ENCODE results near the gene ERBB4.

ERBB4 gene

DNA sequence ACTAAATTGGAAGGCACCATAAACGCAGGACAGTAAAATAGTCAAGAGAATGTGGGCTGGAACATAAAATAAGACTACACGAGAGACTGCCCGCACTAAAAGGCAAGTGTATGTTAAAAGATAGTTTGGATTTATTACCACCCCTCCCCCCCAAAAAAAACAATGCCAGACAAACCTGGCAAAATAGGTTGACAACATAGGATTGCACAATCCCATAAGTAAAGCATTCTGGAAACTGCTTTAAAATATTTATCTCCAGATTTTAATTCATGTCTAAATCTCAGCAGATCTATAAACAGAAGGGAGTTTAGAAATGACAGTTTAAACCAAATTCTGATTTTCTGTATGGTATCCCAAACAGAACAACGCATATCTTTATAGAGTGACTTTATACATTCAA is 455.1 kb downstream of the ERBB4 start:
- DNase-seq (ENCODE audit: low read depth, low spot score), result no peak

GRCh38 chr2:212078103-212078502 is 460.5 kb downstream of the ERBB4 start:
- DNase-seq (ENCODE audit: low read depth, low spot score), result no peak

DNA sequence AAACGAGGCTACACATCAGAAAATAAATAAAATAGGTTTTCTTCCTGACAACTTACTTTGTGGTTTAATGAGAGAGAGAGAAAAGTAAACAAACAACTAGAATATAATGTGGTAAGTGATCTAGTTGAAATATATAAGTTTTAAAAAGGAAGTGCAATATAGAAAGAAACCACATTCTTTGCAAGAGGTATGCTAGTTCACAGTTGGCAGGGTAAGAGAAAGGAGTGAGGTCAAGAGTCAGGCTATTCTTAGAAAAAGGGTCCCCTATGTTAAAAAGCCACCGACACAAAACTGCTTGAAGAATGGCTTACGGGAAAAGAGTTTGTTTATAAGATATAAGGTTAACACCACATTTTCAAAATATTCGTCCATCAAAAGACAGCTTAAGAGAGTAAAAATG is 462.1 kb downstream of the ERBB4 start:
- DNase-seq (ENCODE audit: low read depth, low spot score), result no peak

- no peak for DNase-seq (ENCODE audit: low read depth, low spot score)
Measured at GRCh38 chr2:212073360-212073759, 465.2 kb downstream of the ERBB4 start.

- DNase-seq (ENCODE audit: low read depth, low spot score), result no peak
Measured at GRCh38 chr2:212066546-212066945, 472.1 kb downstream of the ERBB4 start.

GRCh38 chr2:212064318-212064717 is 474.3 kb downstream of the ERBB4 start:
- no peak for DNase-seq (ENCODE audit: low read depth, low spot score)

DNA sequence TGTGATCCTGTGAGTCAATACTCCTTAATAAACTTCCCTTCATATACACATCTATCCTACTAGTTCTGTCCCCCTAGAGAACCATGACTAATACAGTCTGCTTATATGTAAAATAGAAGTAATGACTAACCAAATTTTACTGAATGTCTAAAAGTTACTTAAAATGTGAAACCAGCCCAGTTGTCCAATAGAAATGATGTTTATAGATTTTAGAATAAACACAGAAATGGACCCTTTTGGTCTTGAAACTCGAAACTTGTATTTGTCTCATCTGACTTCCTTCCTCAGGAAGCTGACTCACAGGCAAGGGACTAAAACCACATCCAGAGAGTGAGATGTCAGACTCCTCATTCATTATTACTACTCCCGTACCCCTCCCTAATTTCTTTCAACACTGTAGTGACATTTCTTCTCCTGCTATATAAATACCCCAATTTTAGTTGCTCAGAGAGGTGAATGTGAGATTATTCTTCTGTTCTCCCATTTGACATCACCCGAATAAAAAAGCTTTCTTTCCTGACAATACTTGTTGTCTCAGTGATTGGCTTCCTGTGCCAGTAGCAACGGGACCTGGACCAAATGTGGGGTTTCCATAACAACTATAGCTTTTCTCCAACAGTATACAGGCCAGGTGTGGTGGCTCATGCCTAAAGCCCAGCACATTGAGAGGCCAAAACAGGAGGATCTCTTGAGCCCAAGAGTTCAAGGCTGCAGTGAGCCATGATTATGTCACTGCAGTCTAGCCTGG is 486.0 kb downstream of the ERBB4 start:
- no peak for DNase-seq (ENCODE audit: low read depth, low spot score)

DNA sequence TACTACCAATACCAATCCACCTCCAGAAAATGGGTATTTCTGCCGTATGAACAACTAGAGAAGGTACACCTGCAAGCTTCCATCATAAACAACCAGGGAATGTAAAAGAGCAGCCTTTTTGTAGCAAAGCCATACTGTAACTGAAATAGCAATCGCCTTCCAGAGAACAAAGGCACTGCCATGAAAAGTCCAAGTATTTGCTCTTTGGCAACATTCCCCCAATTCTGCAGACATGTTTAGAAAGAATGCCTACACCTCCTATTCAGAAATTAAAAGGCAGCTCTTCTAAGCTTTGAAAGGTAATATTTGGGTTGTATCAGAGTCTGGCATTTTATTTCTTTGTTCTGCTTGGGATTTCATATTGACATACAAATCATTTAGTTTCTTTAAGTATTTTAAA is 487.7 kb downstream of the ERBB4 start:
- no peak for DNase-seq (ENCODE audit: low read depth, low spot score)

- no peak for DNase-seq (ENCODE audit: low read depth, low spot score)
Measured at GRCh38 chr2:212042562-212042961, 496.0 kb downstream of the ERBB4 start.

GRCh38 chr2:212037062-212037461 is 501.5 kb downstream of the ERBB4 start:
- no peak for DNase-seq (ENCODE audit: low read depth, low spot score)

DNA sequence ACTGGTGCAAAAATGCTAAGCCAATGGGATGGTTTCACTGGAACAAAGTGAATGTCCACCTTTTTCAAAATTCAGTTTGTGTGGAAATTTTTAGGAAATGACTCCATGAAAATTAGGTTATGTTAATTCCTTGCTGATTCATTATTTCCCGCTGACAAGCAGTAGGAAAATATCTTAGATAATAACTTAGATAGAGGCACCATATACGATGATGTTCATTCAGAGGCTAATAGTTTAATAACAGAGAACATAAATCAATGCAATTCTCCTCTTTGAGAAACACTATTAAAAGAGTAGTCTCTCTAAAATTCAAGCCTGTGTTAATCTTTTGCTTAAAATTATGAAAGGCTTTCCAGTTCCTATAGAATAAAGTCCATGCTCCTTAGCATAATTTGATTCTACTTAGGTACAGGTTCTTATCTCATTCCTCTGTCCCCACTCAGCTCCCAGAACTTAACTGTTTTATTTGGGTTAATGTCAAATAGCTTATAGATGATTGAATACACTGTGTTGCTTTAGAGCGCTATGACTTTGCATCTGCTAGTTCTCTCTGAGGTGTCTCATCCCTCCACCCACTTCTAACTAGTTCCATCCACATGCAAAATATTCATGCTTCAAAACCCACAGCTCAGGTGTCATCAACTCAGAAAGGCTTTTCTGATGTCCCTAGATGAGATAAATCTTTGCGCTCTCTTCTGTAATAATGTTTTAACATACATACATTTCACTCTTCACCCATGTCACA is 503.6 kb downstream of the ERBB4 start:
- DNase-seq (ENCODE audit: low read depth, low spot score), result no peak

- no peak for DNase-seq (ENCODE audit: low read depth, low spot score)
Measured at GRCh38 chr2:212033888-212034287, 504.7 kb downstream of the ERBB4 start.

GRCh38 chr2:212032536-212033219 is 505.9 kb downstream of the ERBB4 start:
- no peak for DNase-seq (ENCODE audit: low read depth, low spot score)

- DNase-seq (ENCODE audit: low read depth, low spot score), result no peak
Measured at GRCh38 chr2:212032032-212032431, 506.6 kb downstream of the ERBB4 start.

DNA sequence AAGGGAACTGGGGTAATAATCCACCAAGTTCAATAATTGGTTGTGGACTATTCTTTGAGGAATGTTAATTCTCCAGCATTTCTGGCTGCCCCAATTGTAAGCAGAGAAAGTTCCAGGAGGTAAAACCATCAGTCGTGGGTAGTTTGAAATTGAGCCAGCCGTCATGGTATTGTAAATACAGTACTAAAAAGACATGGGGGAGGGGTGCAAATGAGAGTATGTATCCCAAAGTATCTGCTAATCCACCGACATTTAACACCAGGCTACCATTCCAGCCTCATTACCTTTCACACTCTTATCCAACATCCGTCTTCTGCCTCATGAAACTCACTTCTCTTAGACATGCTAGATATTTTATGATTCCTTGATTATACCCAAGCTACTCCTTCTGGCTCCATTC is 507.9 kb downstream of the ERBB4 start:
- no peak for DNase-seq (ENCODE audit: low read depth, low spot score)

- DNase-seq (ENCODE audit: low read depth, low spot score), result no peak
Measured at GRCh38 chr2:212028798-212029394, 509.7 kb downstream of the ERBB4 start.

GRCh38 chr2:212027681-212028628 is 510.6 kb downstream of the ERBB4 start:
- no peak for DNase-seq (ENCODE audit: low read depth, low spot score)

DNA sequence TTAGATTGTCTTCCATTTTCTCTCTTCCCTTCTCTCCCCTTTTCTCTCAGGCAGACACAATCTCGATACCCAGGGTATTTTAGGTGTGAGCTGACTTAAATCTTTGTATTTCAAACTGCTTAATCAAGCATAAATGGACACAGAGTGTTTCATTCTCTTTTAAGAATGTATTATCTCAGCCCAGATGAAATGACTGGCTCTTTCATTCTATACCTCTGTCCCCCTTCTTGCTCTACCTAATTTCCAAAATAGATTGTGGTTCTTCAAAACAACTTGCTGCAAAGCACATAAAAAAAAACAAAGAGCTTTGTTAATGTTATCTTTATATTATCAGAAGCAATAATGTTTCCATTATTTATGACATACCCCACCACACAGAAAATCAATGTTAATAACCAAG is 514.6 kb downstream of the ERBB4 start:
- no peak for DNase-seq (ENCODE audit: low read depth, low spot score)

DNA sequence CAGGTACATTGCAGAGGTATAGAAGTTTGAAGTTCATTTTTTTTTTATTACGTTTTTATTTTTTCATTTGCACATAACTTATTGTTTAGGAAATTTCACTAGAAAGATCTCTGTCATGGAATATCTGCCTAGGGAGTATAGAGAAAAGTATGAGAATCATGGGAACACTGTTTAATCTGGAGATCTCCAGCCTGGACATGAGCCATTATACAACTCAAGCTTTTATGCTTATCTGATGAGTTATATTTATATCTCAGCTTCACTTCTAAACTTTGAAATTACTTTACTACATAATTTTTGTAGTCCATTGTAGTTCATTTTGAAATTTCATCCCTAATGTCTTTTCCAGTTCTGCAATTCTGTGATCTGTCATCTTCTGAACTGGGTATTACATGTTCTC is 515.6 kb downstream of the ERBB4 start:
- no peak for DNase-seq (ENCODE audit: low read depth, low spot score)

DNA sequence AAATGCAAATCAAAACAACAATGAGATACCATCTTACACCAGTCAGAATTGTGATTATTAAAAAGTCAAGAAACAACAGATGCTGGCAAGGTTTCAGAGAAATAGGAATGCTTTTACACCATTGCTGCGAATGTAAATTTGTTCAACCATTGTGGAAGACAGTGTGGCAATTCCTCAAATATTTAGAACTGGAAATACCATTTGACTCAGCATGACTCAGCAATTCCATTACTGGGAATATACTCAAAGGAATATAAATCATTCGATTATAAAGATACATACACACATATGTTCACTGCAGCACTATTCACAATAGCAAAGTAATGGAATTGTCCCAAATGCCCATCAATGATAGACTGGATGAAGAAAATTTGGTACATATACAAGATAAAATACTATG is 516.7 kb downstream of the ERBB4 start:
- no peak for DNase-seq (ENCODE audit: low read depth, low spot score)

DNA sequence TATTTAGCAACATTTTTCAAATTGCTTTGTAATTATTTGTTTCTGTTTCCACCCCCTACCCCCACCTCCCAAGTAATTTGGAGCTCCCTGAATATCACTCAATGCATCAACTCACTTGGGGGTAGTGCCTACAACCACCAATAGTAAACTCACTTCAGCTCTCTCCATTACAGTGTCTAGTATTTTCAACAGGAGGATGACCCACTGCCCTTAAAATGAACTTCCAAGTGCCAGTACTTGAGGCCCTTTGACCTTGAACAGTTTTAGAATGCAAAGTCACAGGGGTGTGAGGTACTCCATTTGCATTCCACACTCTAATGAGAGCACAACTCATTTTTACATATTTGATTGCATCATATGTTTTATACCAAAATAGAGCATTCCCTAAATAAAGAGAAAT is 523.0 kb downstream of the ERBB4 start:
- DNase-seq (ENCODE audit: low read depth, low spot score), result no peak
